GM12878 (cell line): ENCODE data around the gene GPER1. TPM values are rescaled to one million over a fixed set of nuclear protein-coding genes. Genes with fewer than 3 reads are reported as not detected.

Source experiments
- ATAC-seq: fragments of 200-7000 bp; cut with Tn5 transposase; 3 replicates; pipeline ENCODE4 v1.9.1; 2020; ENCODE audit warnings: mild to moderate bottlenecking, moderate library complexity
- BruUV-seq: library from RNA; stranded (reverse); fragments of 400-500 nt; replicated peaks from 2 replicates; lab custom pipeline; 2021; lab: Mats Ljungman, UMichigan
- CTCF ChIA-PET: fragments of 300-600 bp; sonication (Branson Sonifier 250); formaldehyde crosslinking; extraction: SDS; loops from one replicate; lab custom pipeline; 2021; ENCODE audit warnings: inconsistent platforms; lab: Yijun Ruan, JAX
- POLR2A ChIA-PET: fragments of 350-600 bp; formaldehyde crosslinking; extraction: SDS; loops from one replicate; lab custom pipeline; 2021; ENCODE audit warnings: inconsistent platforms; lab: Charles Lee
- RAD21 ChIA-PET: fragments of 300-600 bp; sonication (Branson Sonifier 250); formaldehyde crosslinking; loops from one replicate; lab custom pipeline; 2023; ENCODE audit warnings: antibody characterized with exemption; ENCODE audit not compliant: unreplicated experiment; lab: Charles Lee
- SMC1A ChIA-PET: fragments of 300-600 bp; sonication (Branson Sonifier 250); formaldehyde crosslinking; loops from one replicate; lab custom pipeline; 2023; ENCODE audit not compliant: unreplicated experiment, uncharacterized antibody; lab: Charles Lee
- DNase-seq: peaks from one replicate; pipeline ENCODE4 v3.0.0-alpha.2; 2011; ENCODE audit warnings: low read depth, low spot score
- FAIRE-seq: peaks from 3 replicates; lab custom pipeline; 2011; peaks lifted over from hg19 to GRCh38; lab: Jason Lieb, UNC
- H2AFZ ChIP-seq: 2 replicates; pipeline ENCODE4 v1.6.0; 2011; ENCODE audit warnings: low read depth, low read length, control low read depth; ENCODE audit not compliant: control insufficient read depth
- H3K27ac ChIP-seq: 2 replicates; pipeline ENCODE4 v1.5.1; 2011; ENCODE audit warnings: control low read depth; ENCODE audit not compliant: control insufficient read depth, insufficient read depth
- H3K27me3 ChIP-seq, 2 experiments: replicated peaks in 1 of 2; 2 replicates each; pipeline versions ENCODE4 v1.6.0 to v1.6.1; 2011; ENCODE audit warnings: low read length in 1 of 2; ENCODE audit not compliant: control insufficient read depth in 2 of 2, insufficient read depth in 2 of 2
- H3K36me3 ChIP-seq, 2 experiments: 2 replicates each; pipeline ENCODE4 v1.5.1; 2011; ENCODE audit warnings: low read length in 1 of 2; ENCODE audit not compliant: control insufficient read depth in 2 of 2, insufficient read depth in 2 of 2
- H3K4me1 ChIP-seq: 2 replicates; pipeline ENCODE4 v1.6.1; 2011; ENCODE audit warnings: mild to moderate bottlenecking, low read length, moderate library complexity, mixed read lengths; ENCODE audit not compliant: control insufficient read depth, insufficient read depth
- H3K4me2 ChIP-seq: 2 replicates; pipeline ENCODE4 v1.6.0; 2011; ENCODE audit warnings: control low read depth; ENCODE audit not compliant: control insufficient read depth, insufficient read depth
- H3K4me3 ChIP-seq: fragments of 200-600 bp; sonication (generic); 2 replicates; pipeline ENCODE4 v1.5.1; 2016
- H3K79me2 ChIP-seq: 2 replicates; pipeline ENCODE4 v1.6.0; 2011; ENCODE audit warnings: low read length; ENCODE audit not compliant: control insufficient read depth, insufficient read depth
- H3K9ac ChIP-seq: 2 replicates; pipeline ENCODE4 v1.8.0; 2011; ENCODE audit warnings: low read length, control low read depth, mixed read lengths; ENCODE audit not compliant: control insufficient read depth, insufficient read depth
- H3K9me3 ChIP-seq: replicated peaks from 3 replicates; pipeline ENCODE4 v1.5.1; 2011; ENCODE audit warnings: mild to moderate bottlenecking, low read length; ENCODE audit not compliant: control insufficient read depth, insufficient read depth
- H4K20me1 ChIP-seq: 2 replicates; pipeline ENCODE4 v1.6.0; 2011; ENCODE audit not compliant: control insufficient read depth, insufficient read depth
- EED ChIP-seq: sonication (generic); IDR thresholded peaks from 2 replicates; pipeline ENCODE4 v1.6.1; 2016; ENCODE audit warnings: antibody characterized with exemption, low read depth
- KDM1A ChIP-seq: fragments of 200-600 bp; sonication (generic); IDR thresholded peaks from 2 replicates; pipeline ENCODE4 v1.6.1; 2016; ENCODE audit warnings: borderline replicate concordance
- WGBS: methylation state at CpG from one replicate; pipeline ENCODE4 v1.1.6; 2016; ENCODE audit warnings: low lambda C conversion rate; ENCODE audit not compliant: insufficient replicate concordance, insufficient coverage; ENCODE audit errors: missing lambda C conversion rate; 5-methylcytosine and 5-hydroxymethylcytosine counted together
- in situ Hi-C: fragments of 300-500 bp; cut with MboI; formaldehyde crosslinking; loops from 9 replicates; pipeline ENCODE4 v1.14.3; 2018; ENCODE audit warnings: mixed read lengths
- intact Hi-C: fragments of 100-400 bp; cut with micrococcal nuclease; formaldehyde crosslinking; loops from one replicate; pipeline ENCODE4 v1.14.2; 2022; ENCODE audit not compliant: unreplicated experiment
- polyA plus RNA-seq, 11 experiments: library from polyadenylated mRNA; depleted of rRNA in 4 of 11; unstranded in 6 of 11; stranded (reverse) in 5 of 11; fragments of >200 nt; fragmentation: Nextera tagmentation in 4 of 11; fragmentation: Illumina TruSeq in 1 of 11; extraction: Ambion mirVana in 4 of 11; extraction: Trizol in 1 of 11; gene quantifications; 1 replicate in 1 of 11; 2 replicates in 10 of 11; pipeline versions ENCODE4 v1.2.1 to v1.2.3, GENCODE V29; 2011 to 2016; ENCODE audit warnings: inconsistent platforms in 2 of 11, missing spikeins in 2 of 11, low read depth in 1 of 11
- total RNA-seq, 4 experiments: library from RNA; depleted of rRNA in 3 of 4; stranded (reverse); fragments of >200 nt in 3 of 4; fragmentation: Illumina TruSeq in 1 of 4; extraction: Trizol in 1 of 4; gene quantifications; 2 replicates each; pipeline versions ENCODE4 v1.2.1 to v1.2.3, GENCODE V29; 2013 to 2021
- TF ChIP-seq, protein P1 (sequence below): IDR thresholded peaks from 2 replicates; pipeline ENCODE4 v1.6.1; 2012; ENCODE audit warnings: mild to moderate bottlenecking, low read depth, low read length

The GPER1 gene
- total and polyA plus RNA-seq, 10 of the 15 experiments (the other 5 are each of a cell fraction or from before 2014, with no cell fraction given): 0.03 to 6.5 (median 2.6) TPM

DNA sequence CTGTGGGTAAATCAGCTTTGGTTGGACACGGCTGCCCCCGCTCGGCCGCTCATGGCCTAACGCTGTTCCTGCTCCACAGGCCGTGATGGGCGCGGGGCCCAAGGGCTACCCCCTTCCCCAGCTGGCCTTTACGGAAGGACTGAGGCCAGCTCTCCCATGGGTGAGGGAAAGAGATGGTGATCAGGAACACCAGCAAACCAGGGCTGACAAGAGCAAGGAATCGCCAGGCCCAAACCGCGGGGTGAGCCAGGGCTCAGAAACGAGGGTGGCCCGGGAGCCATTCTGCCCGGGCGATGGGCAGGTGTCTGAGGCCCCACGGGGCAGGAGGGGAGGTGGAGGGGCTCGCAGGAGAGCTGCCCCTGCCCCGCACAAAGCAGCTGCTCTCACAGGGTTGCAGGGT lies 26.6 kb downstream of the GPER1 start:
- ChIA-PET SMC1A (no interaction called here), CTCF (interaction anchor here (0.6 kb wide), 1 partner anchor 230 kb away, joined by 3 read pairs; no protein-coding TSS in a partner anchor), POLR2A (interaction anchor here (0.6 kb wide), 1 partner anchor 164 kb away, joined by 5 read pairs; no protein-coding TSS in a partner anchor), RAD21 (no interaction called here)
- WGBS: 98% methylated on average over 14 of the region's 19 CpGs
- peaks cover 0 to 1% of the 10 kb centered on the region in 2 experiments; a peak in 2 of 4 replicates for H3K36me3 ChIP-seq
- intact Hi-C loops: no loop called here
- no peaks in the 10 kb centered on the region for H4K20me1 ChIP-seq
- H3K9ac ChIP-seq: no peak overlapping the region
- no peaks in the 10 kb centered on the region for H3K79me2 ChIP-seq
- TF ChIP-seq, protein P1, sequence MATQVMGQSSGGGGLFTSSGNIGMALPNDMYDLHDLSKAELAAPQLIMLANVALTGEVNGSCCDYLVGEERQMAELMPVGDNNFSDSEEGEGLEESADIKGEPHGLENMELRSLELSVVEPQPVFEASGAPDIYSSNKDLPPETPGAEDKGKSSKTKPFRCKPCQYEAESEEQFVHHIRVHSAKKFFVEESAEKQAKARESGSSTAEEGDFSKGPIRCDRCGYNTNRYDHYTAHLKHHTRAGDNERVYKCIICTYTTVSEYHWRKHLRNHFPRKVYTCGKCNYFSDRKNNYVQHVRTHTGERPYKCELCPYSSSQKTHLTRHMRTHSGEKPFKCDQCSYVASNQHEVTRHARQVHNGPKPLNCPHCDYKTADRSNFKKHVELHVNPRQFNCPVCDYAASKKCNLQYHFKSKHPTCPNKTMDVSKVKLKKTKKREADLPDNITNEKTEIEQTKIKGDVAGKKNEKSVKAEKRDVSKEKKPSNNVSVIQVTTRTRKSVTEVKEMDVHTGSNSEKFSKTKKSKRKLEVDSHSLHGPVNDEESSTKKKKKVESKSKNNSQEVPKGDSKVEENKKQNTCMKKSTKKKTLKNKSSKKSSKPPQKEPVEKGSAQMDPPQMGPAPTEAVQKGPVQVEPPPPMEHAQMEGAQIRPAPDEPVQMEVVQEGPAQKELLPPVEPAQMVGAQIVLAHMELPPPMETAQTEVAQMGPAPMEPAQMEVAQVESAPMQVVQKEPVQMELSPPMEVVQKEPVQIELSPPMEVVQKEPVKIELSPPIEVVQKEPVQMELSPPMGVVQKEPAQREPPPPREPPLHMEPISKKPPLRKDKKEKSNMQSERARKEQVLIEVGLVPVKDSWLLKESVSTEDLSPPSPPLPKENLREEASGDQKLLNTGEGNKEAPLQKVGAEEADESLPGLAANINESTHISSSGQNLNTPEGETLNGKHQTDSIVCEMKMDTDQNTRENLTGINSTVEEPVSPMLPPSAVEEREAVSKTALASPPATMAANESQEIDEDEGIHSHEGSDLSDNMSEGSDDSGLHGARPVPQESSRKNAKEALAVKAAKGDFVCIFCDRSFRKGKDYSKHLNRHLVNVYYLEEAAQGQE: no peak
- TF ChIP-seq KDM1A (no peak), EED (no peak)
- in situ Hi-C loops: no loop called here
- H3K27ac ChIP-seq: no peak overlapping the region
- ATAC-seq: no peak
- no peak for DNase-seq
- no peak overlapping the region for H3K4me2 ChIP-seq
- no peaks in the 10 kb centered on the region for H3K4me1 ChIP-seq
- FAIRE-seq: no peak
- H2AFZ ChIP-seq: no peak overlapping the region
- no TSS peak for BruUV-seq
- H3K4me3 ChIP-seq: no peak overlapping the region
- no peaks in the 10 kb centered on the region for H3K27me3 ChIP-seq
- no peaks in the 10 kb centered on the region for H3K9me3 ChIP-seq
